HG03575 (cell line): Measurements from ENCODE around the gene BLOC1S6.
"Not testable (repeated sequence)": the region's sequence is repeated elsewhere in the genome, so short reads cannot be mapped to it uniquely, and the experiment has no call there.

Experiments
- ATAC-seq: cut with Tn5 transposase; IDR thresholded peaks from one replicate; pipeline ENCODE4 v1.9.1; 2021; ENCODE audit not compliant: unreplicated experiment, insufficient number of reproducible peaks, low FRiP score; ENCODE audit errors: extremely low read depth

Gene BLOC1S6

DNA sequence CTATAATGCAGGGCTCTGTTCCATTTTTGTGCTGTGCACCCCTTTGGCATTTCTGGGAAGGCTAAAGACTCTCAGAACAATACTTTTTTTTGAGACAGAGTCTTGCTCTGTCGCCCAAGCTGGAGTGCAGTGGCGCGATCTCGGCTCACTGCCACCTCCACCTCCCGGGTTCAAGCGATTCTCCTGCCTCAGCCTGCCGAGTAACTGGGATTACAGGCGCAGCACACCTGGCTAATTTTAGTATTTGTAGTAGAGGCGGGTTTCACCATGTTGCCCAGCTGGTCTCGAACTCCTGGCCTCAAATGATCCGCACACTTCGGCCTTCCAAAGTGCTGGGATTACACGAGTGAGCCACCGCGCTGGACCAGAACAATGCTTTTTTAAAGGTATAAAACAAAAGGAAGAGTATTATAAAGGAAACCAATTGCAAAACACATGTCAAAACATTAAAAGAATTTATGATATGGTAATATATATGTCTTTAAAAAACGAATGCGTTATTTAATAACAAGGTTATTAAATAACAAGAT is 48.6 kb downstream of the BLOC1S6 start:
- no peak for ATAC-seq

DNA sequence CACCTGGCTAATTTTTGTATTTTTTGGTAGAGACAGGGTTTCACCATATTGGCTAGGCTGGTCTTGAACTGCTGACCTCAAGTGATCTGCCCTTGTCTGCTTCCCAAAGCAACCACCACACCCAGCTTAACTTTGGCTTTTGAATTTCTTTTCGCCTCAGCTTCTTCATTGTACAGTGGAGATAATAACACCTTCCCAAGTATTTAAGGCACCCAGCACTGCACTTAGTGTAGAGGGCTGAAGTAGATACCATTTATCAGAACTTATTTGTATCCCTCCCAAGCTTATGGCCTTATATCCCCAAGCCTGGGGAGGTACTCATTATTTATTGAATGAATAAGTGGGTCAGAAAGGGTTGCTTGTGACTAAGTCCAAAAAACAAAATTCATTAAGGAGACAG is 50.0 kb downstream of the BLOC1S6 start:
- ATAC-seq = no peak

DNA sequence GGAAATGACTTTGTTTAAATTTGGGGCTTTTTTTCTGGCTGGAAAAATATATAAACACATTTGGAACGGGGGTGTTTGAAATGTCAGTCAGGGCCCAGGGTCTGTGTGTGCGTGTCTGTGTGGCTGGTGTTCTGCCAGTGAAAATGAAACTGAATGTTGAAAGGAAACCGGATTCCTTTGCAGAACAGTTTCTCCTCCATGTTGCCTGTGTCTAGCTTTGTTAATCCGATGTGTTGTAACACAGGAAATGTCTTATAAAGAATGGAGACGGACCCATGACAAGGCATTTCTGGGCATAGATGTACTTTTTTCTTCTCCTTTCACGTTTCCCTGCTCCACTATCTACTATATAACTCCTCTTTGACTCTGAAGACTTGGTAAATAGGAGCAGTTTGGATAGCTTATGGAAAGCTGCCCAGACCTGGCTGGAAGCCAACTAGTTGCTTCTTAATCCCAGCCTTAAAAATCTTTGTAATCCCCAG is 50.4 kb downstream of the BLOC1S6 start:
- peak; percentile 38 for ATAC-seq

DNA sequence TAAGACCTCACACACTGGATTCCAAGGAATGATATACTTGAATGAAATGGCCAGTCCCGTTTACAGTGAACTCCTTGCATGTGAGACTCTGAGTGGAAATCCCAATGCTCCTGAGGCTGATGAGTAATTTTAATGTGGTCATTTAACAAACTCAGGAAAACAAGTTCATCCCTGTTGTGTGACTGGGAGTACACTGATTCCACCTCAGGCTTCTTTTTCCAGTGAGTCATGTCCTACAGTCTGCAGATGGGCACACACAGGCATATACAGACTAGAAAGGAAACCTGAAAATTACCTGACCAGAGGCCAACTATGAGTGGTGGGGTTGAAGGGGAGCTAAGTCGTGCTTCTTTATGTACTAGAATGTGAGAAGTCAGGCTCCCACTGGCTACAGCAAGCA is 53.4 kb downstream of the BLOC1S6 start:
- no peak for ATAC-seq

DNA sequence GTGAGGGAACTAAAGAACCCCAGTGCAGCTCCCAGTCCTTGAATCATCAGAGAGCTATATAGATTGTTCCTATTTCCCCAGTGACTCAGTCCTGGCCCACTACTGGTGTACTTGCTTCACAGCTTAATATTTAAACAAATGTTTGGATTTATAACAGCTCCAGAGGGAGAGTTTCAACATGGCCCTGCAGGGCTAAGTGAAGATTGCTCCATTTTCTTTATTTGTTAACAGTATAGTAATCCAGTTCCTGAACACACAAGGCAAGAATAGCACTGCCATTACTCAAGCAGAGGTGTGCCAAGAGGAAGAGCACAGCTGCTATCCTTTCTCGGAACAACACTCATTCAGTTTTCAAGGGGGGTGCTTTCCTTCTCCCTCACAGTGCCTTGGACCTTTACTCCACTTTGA is 54.2 kb downstream of the BLOC1S6 start:
- no peak for ATAC-seq

DNA sequence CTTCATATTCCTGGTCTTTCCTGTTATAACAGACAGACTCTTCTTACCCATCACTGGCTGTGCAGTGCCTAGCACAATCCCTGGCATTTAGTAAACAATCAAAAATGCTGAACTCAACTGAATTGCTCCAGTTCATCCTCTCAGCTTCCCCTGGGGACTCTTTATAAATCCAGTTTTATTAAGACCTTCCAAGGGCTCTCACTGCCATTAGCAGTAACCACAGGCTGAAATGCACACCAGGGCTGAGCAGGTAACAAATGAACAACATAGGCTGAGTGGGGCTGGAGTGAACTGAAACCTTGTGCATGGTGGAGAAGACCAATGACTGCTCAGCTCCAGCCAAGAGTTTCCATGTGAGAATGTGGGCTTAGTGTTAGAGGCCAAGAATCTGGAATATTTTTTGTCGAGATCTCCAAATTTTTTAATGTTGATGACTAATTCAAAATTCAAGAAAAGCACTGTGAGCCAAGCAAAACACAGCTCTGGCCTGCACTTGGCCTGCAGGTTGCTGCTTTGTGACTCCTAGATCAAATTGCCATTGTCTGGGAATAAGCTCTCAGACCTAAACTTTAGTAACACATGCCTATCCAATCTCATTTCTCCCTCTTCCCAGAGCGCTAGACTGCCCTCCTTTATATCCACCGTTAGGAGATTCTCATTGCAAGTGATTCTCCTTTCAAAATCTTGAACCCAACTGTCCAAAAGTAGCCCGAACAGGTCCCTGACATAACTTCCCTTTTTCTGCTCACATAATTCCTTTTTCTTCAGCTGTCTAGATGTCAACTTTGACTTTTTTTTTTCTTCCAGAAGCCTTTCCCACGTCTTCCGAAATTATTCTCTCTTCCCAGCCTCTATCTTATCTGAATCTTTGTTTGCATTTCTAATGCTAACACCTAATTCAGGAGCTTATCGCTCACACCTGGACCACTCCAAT is 55.1 kb downstream of the BLOC1S6 start:
- ATAC-seq = no peak

DNA sequence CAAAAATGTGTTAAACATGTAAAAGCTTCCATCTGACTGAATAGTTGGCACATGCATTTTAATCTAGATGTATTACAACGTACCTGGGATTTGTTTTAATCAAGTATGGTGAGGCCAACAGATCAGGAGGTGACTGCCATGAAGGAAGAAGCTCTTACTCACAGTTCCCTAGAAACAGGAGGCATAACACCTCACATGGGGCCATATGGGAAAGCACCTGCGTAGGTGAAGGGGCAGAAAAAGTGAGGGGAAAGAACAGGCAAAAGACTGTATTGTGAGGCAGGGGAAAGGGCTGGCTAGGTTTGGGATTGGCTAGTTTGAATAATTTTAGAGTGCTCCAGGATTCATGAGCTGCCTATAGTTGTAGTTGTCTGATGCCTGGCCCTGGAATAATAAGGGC is 57.3 kb downstream of the BLOC1S6 start:
- ATAC-seq = no peak

DNA sequence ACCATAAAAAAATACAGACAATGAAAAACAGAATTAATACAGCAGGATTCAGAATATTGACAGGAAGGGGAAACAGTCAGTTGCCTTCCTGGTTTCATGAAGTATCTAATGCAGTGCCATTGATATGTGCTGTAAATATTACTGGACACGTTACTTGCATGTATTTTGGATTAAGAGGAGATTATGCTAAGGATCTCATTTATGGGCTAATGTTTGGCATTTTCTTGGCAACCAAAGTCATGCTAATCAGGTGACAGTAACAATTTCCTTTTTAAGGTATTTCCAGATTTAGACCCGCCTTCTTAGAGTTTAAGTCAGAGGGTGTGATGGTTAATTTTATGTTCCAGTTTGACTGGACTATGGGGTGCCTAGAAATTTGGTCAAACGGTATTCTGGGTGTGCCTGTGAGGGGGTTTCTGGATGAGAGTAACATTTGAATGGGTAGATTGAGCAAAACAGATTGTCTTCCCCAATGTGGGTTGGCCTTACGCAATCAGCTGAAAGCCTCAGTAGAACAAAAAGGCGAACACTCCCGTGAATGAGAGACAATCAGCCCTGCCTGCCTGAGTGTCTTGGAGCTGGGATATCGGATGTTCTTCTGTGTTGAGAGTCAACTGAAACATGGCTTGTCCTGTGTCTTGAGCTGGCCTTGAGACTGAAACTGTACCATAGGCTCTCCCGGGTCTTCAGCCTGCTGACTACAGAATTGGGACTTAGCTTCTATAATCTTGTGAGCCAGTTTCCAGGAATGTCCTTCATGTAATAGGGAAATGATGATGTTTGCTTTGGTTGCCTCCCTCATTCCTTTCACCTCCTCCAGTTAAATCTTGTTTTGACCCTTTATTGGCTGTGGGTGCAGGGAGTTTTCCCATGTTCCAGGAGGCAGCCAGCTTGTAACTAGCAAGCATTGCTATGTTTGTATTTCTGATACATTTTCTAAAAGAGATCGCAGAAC is 58.1 kb downstream of the BLOC1S6 start:
- no peak for ATAC-seq

DNA sequence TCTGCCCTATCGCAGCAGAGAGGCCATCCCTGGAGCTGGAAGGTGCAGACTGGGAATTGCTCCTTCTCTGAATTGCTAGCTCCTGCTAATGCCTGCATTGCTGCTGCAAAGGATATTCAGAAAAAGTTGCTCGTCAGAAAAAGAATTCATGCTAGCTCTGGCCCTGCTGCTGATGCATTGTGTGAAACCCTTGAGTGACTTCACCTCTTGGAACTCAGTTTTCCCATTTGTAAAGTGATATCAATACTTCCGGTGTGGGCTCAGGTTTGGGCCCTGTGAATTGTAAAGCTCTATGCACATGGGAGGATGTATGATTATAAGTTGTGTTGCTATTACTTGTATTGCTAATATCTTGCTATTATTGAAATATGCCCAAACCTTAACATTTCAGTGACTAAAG is 59.0 kb downstream of the BLOC1S6 start:
- ATAC-seq = no peak

DNA sequence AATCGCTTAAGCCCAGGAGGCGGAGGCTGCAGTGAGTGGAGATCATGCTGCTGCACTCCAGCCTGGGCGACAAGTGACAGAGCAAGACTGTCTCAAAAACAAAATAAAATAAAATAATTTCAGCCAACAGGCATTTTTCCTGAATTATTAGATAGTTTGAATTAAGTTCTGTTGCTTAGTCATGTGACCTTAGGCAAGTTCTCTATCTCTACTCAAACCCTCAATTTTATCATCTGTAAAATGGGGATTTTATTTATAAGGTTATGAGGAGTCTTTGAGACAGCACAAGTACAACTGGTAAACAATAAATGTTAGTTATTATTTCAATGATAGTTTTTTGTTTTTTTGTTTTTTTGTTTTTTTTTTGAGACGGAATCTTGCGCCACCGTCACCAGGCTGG is 60.6 kb downstream of the BLOC1S6 start:
- no peak for ATAC-seq

DNA sequence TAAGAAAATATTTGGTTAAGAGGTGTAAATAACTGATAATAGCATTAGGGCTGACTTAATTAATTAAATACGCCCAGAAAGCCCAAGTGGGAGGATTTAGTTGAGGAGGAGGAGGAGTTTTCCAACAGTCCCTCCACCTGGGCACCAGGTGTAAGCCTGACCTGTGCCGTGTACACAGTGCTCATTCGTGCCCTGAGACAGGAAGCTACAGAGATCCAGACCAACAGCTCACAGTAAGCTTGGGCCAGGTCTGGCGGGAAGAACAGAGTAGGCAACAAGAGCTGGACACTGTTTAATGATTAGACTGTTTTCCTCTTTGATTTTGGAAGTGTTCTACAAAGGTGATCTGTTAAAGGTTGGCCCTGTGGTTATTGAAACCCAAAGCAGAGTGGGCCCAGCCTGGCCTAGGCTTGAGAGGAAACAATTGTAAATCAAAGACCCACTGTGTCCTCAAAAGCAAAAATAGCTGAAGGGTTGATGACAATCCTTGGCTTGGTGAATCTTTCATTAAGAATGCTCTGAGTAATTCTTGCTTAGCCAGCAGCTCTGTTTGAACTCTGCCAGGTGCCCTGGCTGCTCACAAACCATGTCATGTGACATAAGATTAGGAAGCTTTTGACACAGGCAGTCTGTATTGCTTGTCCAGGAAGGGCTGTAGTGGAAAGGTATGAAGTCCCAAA is 61.5 kb downstream of the BLOC1S6 start:
- no peak for ATAC-seq

DNA sequence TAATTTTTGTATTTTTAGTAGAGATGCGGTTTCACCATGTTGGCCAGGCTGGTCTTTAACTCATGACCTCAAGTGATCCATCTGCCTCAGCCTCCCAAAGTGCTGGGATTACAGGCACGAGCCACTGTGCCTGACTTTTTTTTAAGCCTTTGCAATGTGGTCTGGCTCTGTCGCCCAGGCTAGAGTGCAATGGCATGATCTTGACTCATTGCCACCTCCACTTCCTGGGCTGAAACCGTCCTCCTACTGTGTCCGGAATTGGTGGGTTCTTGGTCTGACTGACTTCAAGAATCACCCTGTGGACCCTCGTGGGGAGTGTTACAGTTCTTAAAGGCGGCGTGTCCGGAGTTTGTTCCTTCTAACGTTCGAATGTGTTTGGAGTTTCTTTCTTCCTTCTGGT is 62.8 kb downstream of the BLOC1S6 start:
- not testable (repeated sequence) for ATAC-seq

DNA sequence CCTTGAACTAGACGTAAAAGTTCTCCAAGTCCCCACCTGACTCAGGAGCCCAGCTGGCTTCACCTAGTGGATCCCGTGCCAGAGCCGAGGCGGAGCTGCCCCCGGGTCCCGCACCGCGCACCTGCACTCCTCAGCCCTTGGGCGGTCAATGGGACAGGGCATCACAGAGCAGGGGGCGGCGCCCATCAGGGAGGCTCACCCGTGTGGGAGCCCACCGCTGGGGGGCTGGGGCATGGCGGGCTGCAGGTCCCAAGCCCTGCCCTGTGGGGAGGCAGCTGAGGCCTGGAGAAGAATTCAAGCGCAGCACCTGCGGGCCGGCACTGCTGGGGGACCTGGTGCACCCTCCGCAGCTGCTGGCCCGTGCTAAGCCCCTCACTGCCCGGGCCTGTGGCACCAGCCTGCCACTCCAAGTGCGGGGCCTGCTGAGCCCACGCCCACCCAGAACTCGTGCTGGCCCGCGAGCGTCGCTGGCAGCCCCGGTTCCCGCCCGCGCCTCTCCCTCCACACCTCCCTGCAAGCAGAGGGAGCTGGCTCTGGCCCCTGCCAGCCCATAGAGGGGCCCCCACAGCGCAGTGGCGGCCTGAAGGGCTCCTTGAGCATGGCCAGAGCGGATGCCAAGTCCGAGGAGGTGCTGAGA is 63.8 kb downstream of the BLOC1S6 start:
- ATAC-seq = no peak

DNA sequence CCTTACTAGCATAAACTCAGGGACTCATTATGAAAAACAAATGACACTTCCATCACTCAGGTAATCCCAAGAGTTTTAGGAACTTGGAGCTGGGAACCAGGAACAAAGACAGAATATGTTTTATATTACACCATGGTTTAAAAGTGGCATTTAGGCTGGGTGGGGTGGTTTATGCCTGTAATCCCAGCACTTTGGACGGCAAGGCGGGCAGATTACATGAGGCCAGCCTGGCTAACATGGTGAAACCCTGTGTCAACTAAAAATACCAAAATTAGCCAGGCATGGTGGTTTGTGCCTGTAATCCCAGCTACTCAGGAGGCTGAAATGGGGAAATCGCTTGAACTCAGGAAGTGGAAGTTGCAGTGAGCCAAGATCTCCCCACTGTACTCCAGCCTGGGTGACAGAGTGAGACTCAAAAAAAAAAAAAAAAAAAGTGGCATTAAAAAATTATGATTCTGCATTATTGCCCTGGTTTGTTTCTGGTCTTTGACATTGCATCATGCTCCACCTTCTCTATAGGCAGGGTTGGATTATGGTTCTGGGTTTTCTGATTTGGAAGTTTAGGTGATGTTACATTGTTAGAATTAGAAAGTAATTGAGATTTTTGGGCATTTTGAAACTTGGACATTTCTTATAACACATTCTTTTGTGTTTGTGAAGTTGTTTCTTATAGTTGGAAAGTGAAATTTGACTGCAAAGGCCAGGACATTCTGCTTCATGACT is 66.7 kb downstream of the BLOC1S6 start:
- ATAC-seq = no peak

DNA sequence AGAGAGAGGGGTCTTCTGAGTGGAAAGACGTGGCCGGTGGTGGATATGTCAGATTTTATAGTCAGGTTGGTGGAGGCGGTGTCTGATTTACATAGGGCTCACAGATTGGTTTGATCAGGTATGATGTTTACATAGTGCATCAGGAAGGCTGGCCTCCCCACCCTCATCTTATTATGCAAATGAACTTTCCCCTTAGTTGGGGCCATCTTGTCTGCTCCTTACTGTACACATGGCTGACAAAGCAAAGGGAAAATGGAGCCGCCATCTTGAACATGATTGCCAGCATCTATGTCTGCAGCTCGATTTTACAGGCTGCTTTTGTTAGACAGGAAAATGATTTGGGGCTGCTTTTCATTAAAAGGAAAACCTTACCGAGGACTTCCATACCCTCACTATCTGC is 67.6 kb downstream of the BLOC1S6 start:
- no peak for ATAC-seq

DNA sequence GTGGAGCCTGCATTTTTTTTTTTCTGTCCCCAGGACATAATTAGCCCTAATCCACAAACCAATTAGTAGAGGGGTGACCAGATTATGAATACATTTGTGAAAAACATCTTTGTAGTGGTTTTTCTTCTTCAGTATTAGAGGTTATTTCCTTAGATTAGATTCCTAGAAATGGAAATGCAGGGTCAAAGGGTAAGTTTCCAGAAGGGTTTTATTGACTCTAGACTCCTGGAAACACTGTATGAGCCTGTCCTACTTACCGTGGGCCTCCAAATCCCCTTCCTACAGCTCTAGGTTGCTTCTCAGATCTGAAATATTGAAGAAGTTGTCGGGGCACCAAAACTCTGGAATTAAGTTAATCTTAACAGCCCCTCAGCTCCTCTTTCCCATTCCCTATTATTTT is 70.1 kb downstream of the BLOC1S6 start:
- ATAC-seq = no peak

DNA sequence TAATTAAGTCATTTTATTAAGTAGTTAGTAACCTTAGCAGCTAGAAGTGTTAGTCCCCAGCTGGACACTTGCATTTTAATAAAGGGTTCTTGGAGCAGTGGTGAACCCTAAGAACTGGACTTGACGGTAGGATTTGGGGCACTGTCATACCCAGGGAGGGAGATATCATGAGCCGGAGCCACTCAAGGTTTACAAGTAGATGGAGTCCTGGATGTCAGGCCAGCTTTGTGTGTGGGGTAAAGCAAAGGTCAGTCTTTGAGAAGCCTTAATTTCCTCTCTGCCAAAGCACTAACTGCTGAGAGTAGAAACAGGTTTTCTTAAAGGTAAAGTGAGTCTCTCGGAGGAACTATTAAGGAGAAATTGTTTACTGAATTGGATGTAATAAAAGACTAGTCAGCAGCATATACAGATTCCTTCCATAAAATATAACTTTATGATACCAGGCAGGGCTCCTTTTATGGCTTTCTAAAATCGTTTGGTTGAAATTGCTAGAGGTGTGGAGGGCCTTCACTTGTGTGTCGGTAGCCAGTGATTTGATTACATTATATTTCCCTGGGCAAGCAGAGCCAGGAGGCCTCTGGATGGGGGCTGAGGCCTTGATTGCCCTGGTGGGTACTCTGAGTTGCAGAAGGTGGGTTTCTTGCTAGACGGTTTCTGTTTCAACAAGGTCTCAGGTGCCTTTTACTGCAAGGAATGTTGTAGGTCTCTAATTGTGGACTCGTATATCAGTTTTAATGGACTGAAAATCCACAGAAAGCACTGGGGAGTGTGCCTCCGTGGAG is 70.8 kb downstream of the BLOC1S6 start:
- no peak for ATAC-seq
